K562 (cell line): ENCODE data around the gene ESPL1. TPM values are rescaled to one million over a fixed set of nuclear protein-coding genes. Genes with fewer than 3 reads are reported as not detected.

Experiments used
- BMI1 ChIP-seq: fragments of 150-350 bp; IDR thresholded peaks from 2 replicates; pipeline ENCODE4 v1.6.1; 2014; ENCODE audit warnings: low read length
- CHD4 ChIP-seq: fragments of 200-600 bp; sonication (generic); IDR thresholded peaks from 3 replicates; pipeline ENCODE4 v1.6.1; 2012; ENCODE audit warnings: low read depth, mild to moderate bottlenecking, mixed read lengths, low read length, inconsistent platforms; ENCODE audit not compliant: insufficient read depth, insufficient replicate concordance, poor library complexity, severe bottlenecking
- CXXC5 ChIP-seq: fragments of 250-450 bp; sonication (Bioruptor Pico); IDR thresholded peaks from 2 replicates; pipeline ENCODE4 v1.8.0; 2022; ENCODE audit warnings: inconsistent platforms, mild to moderate bottlenecking, moderate library complexity
- ESRRA ChIP-seq: fragments of 450-650 bp; IDR thresholded peaks from 2 replicates; pipeline ENCODE4 v1.6.1; 2014; ENCODE audit warnings: low read depth, mild to moderate bottlenecking, moderate library complexity, borderline replicate concordance
- HDAC1 ChIP-seq, 2 experiments: fragments of 450-650 bp; IDR thresholded peaks; 2 replicates each; pipeline ENCODE4 v1.6.1; 2016 to 2017; ENCODE audit warnings: inconsistent platforms in 1 of 2, mild to moderate bottlenecking in 1 of 2, moderate library complexity in 1 of 2
- HDAC6 ChIP-seq: IDR thresholded peaks from 2 replicates; pipeline ENCODE4 v1.6.1; 2012; ENCODE audit warnings: low read depth, mild to moderate bottlenecking, control low read depth, inconsistent platforms, low read length, moderate library complexity
- HEY1 ChIP-seq: fragments of 250-450 bp; sonication (Bioruptor Pico); IDR thresholded peaks from 2 replicates; pipeline ENCODE4 v1.5.0; 2020; ENCODE audit warnings: mild to moderate bottlenecking, moderate library complexity, borderline replicate concordance
- NFATC3 ChIP-seq: fragments of 450-650 bp; IDR thresholded peaks from 2 replicates; pipeline ENCODE4 v1.6.1; 2017; ENCODE audit warnings: mild to moderate bottlenecking
- PKNOX1 ChIP-seq: fragments of 450-650 bp; IDR thresholded peaks from 2 replicates; pipeline ENCODE4 v1.6.1; 2016
- STAG1 ChIP-seq: sonication (generic); formaldehyde crosslinking; IDR thresholded peaks from 2 replicates; pipeline ENCODE4 v1.5.0; 2020; ENCODE audit warnings: missing genetic modification reagents, borderline replicate concordance
- TEAD1 ChIP-seq, 2 experiments: fragments of 450-650 bp in 1 of 2; sonication (generic) in 1 of 2; formaldehyde crosslinking; IDR thresholded peaks; 2 replicates each; pipeline versions ENCODE4 v1.4.0 to v1.8.0; 2020 to 2022; ENCODE audit warnings: mild to moderate bottlenecking in 2 of 2, missing genetic modification reagents in 1 of 2
- ZBTB33 ChIP-seq: sonication (generic); formaldehyde crosslinking; IDR thresholded peaks from 2 replicates; pipeline ENCODE4 v1.8.1; 2023; ENCODE audit warnings: mild to moderate bottlenecking, missing genetic modification reagents
- ZNF184 ChIP-seq: sonication (generic); formaldehyde crosslinking; IDR thresholded peaks from 2 replicates; pipeline ENCODE4 v1.5.0; 2020; ENCODE audit warnings: missing genetic modification reagents
- ZNF511 ChIP-seq: sonication (generic); formaldehyde crosslinking; IDR thresholded peaks from 2 replicates; pipeline ENCODE4 v1.8.0; 2022; ENCODE audit warnings: mild to moderate bottlenecking, missing genetic modification reagents
- polyA plus RNA-seq, 8 experiments: library from polyadenylated mRNA; depleted of rRNA in 4 of 8; stranded (reverse) in 5 of 8; unstranded in 3 of 8; fragments of >200 nt; fragmentation: Nextera tagmentation in 2 of 8; fragmentation: Illumina TruSeq in 1 of 8; extraction: Ambion mirVana in 2 of 8; extraction: Trizol in 1 of 8; gene quantifications; 2 replicates each; pipeline versions ENCODE4 v1.2.1 to v1.2.3, GENCODE V29; 2011 to 2014; ENCODE audit warnings: inconsistent platforms in 1 of 8, missing spikeins in 1 of 8
- total RNA-seq, 7 experiments: library from RNA; depleted of rRNA in 6 of 7; stranded (reverse); fragments of >200 nt in 6 of 7; fragmentation: Illumina TruSeq in 2 of 7; extraction: Trizol in 2 of 7; gene quantifications; 2 replicates each; pipeline versions ENCODE4 v1.2.1 to v1.2.3, GENCODE V29; 2011 to 2021; ENCODE audit warnings: low replicate concordance in 1 of 7

ESPL1 gene
- total and polyA plus RNA-seq, 9 of the 15 experiments (the other 6 are each of a cell fraction or from before 2014, with no cell fraction given) = 1.2 to 55.0 (median 18.7) TPM

- TF ChIP-seq PKNOX1 (peak; percentile 94), HEY1 (no peak), NFATC3 (no peak), TEAD1 (CRISPR knock-in tag; IDR thresholded peaks at IDR 0.05) (peak in 1 of 2 experiments; percentile 47; a peak in 1 of 4 replicates), ZNF511 (no peak), BMI1 (no peak), ESRRA (no peak; the same call in 1 of the 2 replicates), HDAC6 (no peak), CHD4 (no peak), ZBTB33 (CRISPR knock-in tag) (no peak), ZNF184 (no peak), HDAC1 (IDR thresholded peaks at IDR 0.05) (peak in 1 of 2 experiments; percentile 47; a peak in 1 of 4 replicates), STAG1 (CRISPR knock-in tag) (no peak), CXXC5 (CRISPR knock-in tag) (no peak; the same call in none of the 2 replicates)
Measured at GRCh38 chr12:53324113-53324778, 56.1 kb downstream of the ESPL1 start (continued).
